Left lung (tissue), 10 donors: ENCODE measurements around the gene FGD2. TPM values are rescaled to one million over a fixed set of nuclear protein-coding genes. Genes with fewer than 3 reads are reported as not detected.
A peak's percentile ranks its signal among the peaks of the same experiment; 100 is the strongest.

Source experiments
- ATAC-seq: fragments of 200-7000 bp; cut with Tn5 transposase; one replicate; pipeline ENCODE4 v1.9.1; 2020; ENCODE audit warnings: moderate library complexity
- DNase-seq, 4 donors: peaks; one replicate each; pipeline ENCODE4 v3.0.0-alpha.2; 2013 to 2020
- H3K27ac ChIP-seq, 2 donors: fragments of 200-600 bp; sonication (generic) in 1 of 2; one replicate each; pipeline versions ENCODE4 v1.5.0 to v1.8.0; 2020 to 2021
- H3K27me3 ChIP-seq, 2 donors: fragments of 200-600 bp; sonication (generic) in 1 of 2; one replicate each; pipeline versions ENCODE4 v1.5.0 to v1.8.0; 2020 to 2021
- H3K36me3 ChIP-seq, 2 donors: fragments of 200-600 bp; sonication (generic) in 1 of 2; one replicate each; pipeline versions ENCODE4 v1.5.0 to v1.8.0; 2020 to 2021
- H3K4me1 ChIP-seq, 2 donors: fragments of 200-600 bp; one replicate each; pipeline ENCODE4 v1.8.0; 2021
- H3K4me3 ChIP-seq, 2 donors: fragments of 200-600 bp; sonication (generic) in 1 of 2; one replicate each; pipeline versions ENCODE4 v1.5.0 to v1.8.0; 2020 to 2021; ENCODE audit warnings: mild to moderate bottlenecking in 1 of 2
- H3K9me3 ChIP-seq, 2 donors: fragments of 200-600 bp; sonication (generic) in 1 of 2; one replicate each; pipeline versions ENCODE4 v1.5.0 to v1.8.0; 2020 to 2021
- CTCF ChIP-seq, 2 donors: fragments of 200-600 bp; sonication (generic) in 1 of 2; IDR thresholded peaks; one replicate each; pipeline versions ENCODE4 v1.5.0 to v1.8.0; 2021; ENCODE audit warnings: antibody characterized with exemption in 2 of 2
- intact Hi-C, 2 donors: fragments of 100-400 bp; cut with DNase I; formaldehyde crosslinking; loops; one replicate each; pipeline versions ENCODE4 v1.11.2 to v1.14.2; 2022
- polyA plus RNA-seq, 6 donors: library from polyadenylated mRNA; unstranded; fragments of 120-200 nt; gene quantifications; one replicate each; pipeline ENCODE4 v1.2.1, GENCODE V29; 2013; ENCODE audit not compliant: insufficient read length in 6 of 6
- total RNA-seq, 2 donors: library from RNA; stranded (reverse); fragmentation: NEBNext Ultra II Directional; extraction: Animal tissue kit (Norgen Biotek cat#: 25700); gene quantifications; one replicate each; pipeline ENCODE4 v1.2.1, GENCODE V29; 2021
- donor health status: DM: no; HTN: yes; CAD: no.
- donor health status: DM: no; HTN: no; CAD: no.

The FGD2 gene
- total and polyA plus RNA-seq, 8 donors: 3.9 to 60.3 (median 4.7) TPM

GRCh38 chr6:37032239-37032638 lies 26.8 kb downstream of the FGD2 start:
- no peak for TF ChIP-seq CTCF (IDR thresholded peaks at IDR 0.05)
- H3K27me3 ChIP-seq: no peaks in the 10 kb centered on the region
- H3K4me1 ChIP-seq: peaks cover 0 to 39% of the 10 kb centered on the region in 2 donors
- H3K27ac ChIP-seq: no peak overlapping the region
- H3K4me3 ChIP-seq: no peak overlapping the region
- no peaks in the 10 kb centered on the region for H3K9me3 ChIP-seq
- H3K36me3 ChIP-seq: peaks cover 0 to 10% of the 10 kb centered on the region in 2 donors
- ATAC-seq (no peak), DNase-seq (no peak)
- intact Hi-C loops: no loop called here

GRCh38 chr6:37033255-37033654 lies 27.8 kb downstream of the FGD2 start:
- H3K27ac ChIP-seq: peak overlapping the region in 1 of 2 donors; percentile 75
- intact Hi-C loops: no loop called here
- TF ChIP-seq CTCF (IDR thresholded peaks at IDR 0.05): no peak
- H3K4me3 ChIP-seq: no peak overlapping the region
- H3K27me3 ChIP-seq: no peaks in the 10 kb centered on the region
- H3K9me3 ChIP-seq: no peaks in the 10 kb centered on the region
- ATAC-seq (peak; percentile 34), DNase-seq (no peak)
- peaks cover 0 to 41% of the 10 kb centered on the region in 2 donors for H3K4me1 ChIP-seq
- peaks cover 0 to 1% of the 10 kb centered on the region in 2 donors for H3K36me3 ChIP-seq

- intact Hi-C loops: no loop called here
- TF ChIP-seq CTCF (IDR thresholded peaks at IDR 0.05): no peak
- ATAC-seq (no peak), DNase-seq (no peak)
- Histone ChIP-seq H3K4me3 (no peak overlapping the region), H3K27ac (peak overlapping the region in 1 of 2 donors; percentile 75), H3K36me3 (no peaks in the 10 kb centered on the region), H3K9me3 (no peaks in the 10 kb centered on the region), H3K4me1 (peaks cover 5 to 44% of the 10 kb centered on the region in 2 donors), H3K27me3 (no peaks in the 10 kb centered on the region)
These were observed 28.7 kb downstream of the FGD2 start for GRCh38 chr6:37033819-37034795.

- no peak for TF ChIP-seq CTCF (IDR thresholded peaks at IDR 0.05)
- Histone ChIP-seq H3K27ac (no peak overlapping the region), H3K4me1 (peaks cover 5 to 35% of the 10 kb centered on the region in 2 donors), H3K27me3 (no peaks in the 10 kb centered on the region), H3K36me3 (no peaks in the 10 kb centered on the region), H3K9me3 (no peaks in the 10 kb centered on the region), H3K4me3 (no peak overlapping the region)
- no peak for DNase-seq
- no peak for ATAC-seq
- intact Hi-C loops: no loop called here
These were observed 30.7 kb downstream of the FGD2 start for GRCh38 chr6:37036146-37036545.
